Measurements from ENCODE around the gene AKAP4.

The AKAP4 gene, protein sequence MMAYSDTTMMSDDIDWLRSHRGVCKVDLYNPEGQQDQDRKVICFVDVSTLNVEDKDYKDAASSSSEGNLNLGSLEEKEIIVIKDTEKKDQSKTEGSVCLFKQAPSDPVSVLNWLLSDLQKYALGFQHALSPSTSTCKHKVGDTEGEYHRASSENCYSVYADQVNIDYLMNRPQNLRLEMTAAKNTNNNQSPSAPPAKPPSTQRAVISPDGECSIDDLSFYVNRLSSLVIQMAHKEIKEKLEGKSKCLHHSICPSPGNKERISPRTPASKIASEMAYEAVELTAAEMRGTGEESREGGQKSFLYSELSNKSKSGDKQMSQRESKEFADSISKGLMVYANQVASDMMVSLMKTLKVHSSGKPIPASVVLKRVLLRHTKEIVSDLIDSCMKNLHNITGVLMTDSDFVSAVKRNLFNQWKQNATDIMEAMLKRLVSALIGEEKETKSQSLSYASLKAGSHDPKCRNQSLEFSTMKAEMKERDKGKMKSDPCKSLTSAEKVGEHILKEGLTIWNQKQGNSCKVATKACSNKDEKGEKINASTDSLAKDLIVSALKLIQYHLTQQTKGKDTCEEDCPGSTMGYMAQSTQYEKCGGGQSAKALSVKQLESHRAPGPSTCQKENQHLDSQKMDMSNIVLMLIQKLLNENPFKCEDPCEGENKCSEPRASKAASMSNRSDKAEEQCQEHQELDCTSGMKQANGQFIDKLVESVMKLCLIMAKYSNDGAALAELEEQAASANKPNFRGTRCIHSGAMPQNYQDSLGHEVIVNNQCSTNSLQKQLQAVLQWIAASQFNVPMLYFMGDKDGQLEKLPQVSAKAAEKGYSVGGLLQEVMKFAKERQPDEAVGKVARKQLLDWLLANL

DNA sequence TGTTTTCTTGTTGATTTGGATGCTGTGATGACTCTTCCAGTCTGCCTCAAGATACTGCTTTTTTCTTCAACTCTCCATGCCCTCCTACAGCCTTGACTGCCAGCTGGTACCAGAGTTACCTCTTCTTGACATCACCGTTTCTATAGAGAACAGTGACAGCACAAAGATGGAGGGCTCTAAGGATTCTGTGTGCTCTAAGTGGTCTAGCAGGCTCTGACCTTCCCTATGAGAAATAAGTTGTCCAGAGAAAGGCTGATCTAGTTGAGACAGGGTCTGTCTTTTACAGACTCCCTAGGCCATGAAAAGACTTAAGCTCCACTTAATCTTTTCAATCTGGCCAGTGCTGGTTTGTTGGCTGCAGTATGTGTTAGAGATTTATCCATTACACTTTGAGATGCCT, at the start of gene AKAP4:
AKAP4 (minus strand) TSS at position 101 of the 400 bp plus-strand sequence. CDS start 118 bp downstream, outside the sequence.
- no peak for DNase-seq

DNA sequence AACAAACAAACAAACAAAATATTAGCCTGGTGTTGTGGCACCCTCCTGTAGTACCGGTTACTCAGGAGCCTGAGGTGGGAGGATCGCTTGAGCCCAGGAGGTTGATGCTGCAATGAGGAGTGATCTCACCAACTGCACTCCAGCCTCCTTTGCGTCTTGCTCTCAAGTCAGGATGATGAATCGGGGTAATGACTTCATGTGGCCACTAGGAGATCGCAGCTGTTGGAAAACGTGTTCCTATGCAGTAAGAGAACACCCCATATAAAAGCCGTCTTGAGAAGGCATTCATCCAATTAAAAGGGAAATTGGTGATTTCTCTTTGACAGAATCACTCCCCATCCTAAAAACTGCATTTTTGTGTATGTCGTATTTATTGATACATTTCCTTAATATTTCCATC, 10.7 kb upstream of the AKAP4 start:
- DNase-seq: peak; percentile 8

DNA sequence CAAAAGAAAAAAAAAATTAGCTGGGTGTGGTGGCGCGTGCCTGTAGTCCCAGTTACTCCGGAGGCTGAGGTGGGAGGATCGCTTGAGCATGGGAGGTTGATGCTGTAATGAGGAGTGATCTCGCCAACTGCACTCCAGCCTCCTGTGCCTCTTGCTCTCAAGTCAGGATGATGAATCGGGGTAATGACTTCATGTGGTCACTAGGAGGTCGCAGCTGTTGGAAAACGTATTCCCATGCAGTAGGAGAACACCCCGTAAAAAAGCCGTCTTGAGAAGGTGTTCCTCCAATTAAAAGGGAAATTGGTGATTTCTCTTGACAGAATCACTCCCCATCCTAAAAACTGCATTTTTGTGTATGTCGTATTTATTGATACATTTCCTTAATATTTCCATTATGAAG, 5.9 kb upstream of the AKAP4 start:
- DNase-seq: no peak

DNA sequence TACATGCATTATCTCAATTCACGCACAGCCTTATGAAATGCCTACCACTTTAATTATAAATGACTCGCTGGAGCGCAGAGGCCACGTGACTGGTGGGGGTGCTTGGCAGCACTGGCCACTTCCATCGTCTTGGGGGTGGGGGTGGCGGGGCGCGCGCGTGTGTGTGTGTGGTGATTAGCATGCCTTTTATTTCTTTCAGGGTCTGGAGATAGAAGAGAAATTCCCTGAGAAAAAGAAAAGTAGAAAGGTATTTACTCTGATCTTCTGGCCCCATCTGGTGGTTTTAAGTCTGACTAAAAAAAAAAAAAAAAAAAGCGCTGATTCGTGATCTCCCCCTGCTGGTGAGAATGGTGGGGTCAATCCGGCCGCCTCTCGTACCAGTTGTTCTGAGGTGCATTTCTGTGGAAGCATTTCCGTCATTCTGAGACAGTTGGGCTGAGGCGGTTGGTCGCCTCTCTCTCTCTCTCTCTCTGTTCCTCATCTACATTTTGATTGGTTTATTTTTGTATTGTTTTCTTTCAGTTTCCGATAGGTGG, 3.6 kb upstream of the AKAP4 start, which contains the start of gene CCNB3:
CCNB3 (plus strand) TSS at position 402 of the 536 bp plus-strand sequence. CDS start 80,399 bp downstream, outside the sequence.
- DNase-seq: peak; percentile 82

DNA sequence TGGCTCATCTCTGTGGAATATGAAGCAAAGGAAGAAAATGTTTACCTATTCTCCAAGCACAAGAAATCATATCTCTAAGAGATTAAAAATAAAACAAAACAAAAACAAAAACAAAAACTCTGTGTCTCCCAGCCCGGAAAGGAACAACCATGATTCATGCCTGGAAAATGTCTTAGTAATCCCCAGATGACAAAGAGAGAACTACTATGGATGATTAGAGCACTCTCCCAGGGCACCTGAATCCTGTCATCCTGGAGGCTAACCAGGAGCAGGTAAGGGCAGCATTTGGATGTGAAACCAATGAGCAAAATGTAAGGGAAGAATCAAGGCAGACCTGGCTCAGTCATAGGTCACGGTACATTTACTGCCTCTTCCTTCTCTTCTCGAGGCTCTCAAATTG, 1.7 kb upstream of the AKAP4 start:
- DNase-seq: no peak

DNA sequence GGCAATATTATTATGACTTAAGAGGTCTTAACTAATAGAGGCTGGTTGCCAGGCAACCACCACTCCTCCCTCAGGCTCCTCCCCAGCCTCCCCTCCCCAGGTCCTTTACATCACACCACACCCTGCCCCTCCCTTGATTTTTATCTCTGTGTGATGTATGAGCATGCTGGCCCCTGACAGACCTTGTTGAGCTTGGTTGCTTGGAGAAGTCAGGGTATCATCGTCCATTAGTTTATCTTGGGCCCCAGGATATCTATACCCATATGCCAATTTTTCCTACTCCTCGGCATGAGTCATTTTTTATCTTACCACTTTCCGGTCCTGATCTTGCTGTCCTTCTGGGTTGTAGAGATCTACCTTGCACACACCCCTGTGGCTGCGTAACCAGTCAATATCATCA, 2.5 kb downstream of the AKAP4 start:
- DNase-seq: no peak

DNA sequence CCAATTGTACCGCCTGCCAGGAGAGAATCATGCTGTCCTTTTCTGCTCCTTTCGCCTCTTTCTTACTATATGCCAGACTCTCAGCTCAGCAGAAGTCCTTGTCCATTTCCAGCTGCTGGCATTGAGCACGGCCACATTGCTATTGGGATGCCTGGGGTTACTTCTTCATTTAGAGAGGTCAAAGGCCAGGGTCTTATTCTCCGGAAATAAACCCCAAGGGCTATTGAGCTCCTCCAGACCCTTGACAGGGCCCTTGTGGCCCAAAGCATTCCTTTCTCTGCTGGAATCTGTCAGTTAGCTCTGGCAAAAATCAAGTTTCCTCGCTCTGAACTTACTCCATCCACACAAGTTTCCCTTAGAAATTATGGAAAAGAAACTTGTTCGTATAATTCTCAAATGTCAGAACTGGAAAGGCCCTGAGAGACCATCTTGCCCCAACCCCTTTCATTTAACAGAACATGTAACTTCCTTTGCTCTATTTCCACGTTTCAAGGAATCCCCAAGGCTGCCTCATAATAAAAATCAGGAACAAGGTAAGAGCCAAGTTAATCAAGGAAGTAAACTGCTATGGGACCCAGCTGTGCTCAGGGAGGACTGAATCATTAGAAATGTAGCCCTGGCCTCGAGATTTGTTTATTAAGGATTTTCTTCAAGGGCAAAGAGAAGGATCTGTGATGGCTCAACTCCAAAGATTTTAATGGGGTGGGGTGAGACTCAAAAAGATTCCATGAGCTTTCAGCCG, 11.8 kb downstream of the AKAP4 start:
- no peak for DNase-seq

DNA sequence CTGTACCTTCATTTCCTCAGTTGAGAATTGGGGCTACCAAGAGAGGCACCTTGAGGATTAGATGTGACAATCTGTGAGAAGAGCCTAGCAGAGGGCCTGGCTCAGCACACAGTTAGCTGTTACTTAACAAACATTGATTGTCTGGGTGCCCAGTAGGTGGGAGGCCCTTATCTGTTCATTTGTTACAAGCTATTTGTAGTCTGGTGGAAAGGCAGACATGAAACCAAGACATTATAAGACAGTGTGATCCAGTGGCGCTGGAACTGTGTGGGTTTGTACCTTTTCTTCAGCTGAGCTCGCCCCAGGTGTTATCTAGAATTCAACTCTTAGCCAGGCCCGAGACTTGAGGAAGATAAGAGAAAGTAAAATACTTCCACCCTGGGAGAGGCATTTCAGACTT, 16.9 kb downstream of the AKAP4 start:
- no peak for DNase-seq

DNA sequence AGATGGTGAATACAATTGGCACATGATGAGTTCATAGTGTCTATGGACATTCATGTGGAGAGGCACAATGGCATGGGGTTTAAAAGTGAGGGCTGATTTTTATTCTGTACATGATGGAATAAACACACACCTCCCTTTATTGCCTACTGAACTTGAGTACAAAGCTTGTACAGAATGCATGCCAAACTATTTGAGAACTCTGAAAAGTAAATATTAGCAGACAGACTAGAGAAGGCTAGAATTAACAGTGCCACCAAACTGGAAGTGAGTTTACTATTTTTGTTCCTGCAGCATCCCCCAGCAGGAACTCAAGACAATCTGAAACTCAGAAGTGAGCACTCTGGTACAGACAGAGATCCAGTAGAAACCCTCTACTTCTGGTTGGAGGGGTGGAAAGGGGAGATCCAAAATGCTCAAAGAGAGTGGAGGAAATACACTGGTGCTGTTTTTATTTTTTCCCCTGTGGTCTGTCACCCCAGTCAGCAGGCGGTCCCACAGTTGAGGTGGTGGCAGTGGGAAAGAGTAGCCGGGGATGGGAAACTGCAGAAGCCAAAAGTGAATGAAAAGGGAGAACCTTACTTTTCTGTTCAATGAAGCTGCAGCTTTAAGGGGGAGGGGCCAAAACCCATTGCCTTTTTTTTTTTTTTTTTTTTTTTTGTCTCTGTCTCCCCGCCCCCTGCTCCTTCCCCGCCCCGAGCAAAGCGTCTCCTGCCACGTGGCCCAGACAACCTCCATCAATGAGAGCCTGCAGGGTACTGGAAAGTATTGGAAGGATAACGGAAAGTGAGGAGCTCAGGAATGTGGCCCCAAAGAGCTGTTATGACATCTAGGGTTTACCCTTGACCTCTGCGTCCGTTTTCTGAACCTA, 20.5 kb downstream of the AKAP4 start:
- DNase-seq: no peak

DNA sequence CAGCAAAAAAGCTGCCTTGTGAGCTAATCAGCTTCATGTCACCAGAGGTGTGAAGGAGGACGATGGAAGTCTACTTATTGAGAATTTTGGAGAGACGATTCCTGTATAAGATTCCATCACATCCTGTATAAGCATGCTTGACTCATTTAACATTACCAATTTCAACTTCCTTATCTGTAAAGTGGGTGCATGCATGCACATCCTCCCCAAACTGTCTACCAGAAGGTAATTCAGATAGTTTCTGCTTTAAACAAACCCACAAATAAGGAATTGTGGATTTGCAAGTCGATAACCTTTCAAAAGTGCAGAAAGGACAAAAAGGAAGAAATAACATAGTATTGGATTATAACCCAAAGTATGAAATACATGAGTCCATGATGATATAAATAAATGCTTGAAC, 31.1 kb downstream of the AKAP4 start:
- DNase-seq: no peak

DNA sequence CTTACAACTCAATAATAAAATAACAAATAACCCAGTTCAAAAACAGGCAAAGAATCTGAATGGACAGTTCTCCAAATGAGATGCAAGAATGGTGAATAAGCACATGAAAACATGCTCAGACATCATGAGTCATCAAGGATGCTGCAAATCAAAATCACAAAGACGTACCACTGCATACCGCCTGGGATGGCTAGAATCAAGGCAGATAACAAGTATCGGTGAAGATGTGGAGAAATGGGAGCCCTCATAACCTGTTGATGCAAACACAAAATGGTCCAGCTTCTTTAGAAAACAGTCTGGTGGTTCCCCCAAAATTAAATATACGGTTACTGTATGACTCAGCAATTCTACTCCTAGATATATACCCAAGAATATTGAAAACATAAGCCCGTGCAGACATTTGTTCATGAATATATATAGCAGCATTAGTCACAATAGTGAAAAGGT, 32.5 kb downstream of the AKAP4 start:
- peak; percentile 17 for DNase-seq

DNA sequence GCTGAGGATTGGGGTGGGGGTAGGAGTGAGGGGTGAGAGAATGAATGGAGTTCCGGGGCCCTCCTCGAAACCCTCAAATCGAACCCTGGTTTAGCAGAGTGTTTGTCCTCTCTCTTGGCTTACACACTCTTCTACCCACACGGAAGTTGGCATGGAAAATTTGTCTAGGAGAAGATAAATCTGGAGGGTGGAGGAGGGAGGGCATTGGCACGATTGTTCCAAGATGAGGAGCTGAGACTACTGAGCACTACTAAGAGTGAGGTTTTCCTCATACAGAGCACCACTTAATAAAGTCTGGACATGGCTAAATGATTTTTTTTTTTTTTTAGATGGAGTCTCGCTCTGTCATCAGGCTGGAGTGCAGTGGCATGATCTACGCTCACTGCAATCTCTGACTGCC, 33.4 kb downstream of the AKAP4 start:
- no peak for DNase-seq

DNA sequence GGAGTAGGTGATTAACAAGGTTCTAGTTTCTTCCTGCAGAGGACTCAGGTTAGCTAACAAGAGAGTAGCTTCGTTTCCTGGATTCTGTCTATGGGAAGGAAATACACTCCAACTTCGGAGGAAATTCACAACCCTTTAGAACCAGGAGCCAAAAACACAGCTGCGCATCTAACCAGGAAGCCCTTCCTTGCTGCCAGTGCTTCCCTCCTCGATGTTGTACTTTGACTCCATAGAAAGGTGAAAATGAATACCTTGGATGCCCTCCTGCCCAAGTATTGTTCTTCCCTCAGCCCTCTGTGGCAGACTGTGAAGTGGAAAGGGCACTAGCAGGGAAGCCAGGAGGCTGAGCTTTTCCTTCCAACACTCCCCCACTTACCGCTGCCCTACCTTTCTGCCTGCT, 35.1 kb downstream of the AKAP4 start:
- DNase-seq: no peak

DNA sequence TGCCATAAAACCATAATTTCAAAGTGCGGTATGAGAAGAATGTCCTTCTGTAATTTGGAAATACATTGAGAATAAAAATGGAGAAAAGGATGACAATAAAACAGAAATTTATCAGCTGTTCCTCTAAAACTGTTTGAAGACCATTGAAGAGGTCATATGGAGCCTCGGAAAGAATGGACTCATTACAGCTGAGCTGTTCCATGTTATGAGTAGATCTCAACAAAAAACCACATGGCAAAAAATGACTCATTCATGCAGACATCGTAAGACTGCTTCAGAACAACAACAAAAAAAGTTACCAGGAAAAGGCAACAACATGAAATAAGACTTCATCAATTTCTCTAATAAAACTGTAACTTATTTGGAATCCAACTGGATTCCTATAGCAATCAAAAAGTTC, 39.7 kb downstream of the AKAP4 start:
- peak; percentile 28 for DNase-seq

DNA sequence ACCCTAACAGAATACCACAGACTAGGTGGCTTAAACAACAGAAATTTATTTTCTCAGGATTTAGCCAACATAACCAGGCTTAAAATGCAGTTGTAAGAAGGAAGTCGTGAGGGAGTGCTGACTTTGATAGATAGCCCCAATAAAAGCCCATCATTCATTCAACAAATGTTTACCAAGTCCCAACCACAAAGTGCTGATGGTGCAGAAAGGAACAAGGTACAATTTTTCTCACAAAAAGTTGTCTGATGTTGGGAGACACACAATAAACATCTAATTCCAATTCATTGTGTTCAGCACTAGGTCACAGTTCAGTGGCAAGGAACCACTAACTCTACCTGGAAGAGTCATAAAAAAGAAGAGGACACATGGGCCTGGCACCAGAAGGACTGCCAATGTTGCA, 42.2 kb downstream of the AKAP4 start:
- DNase-seq: no peak

DNA sequence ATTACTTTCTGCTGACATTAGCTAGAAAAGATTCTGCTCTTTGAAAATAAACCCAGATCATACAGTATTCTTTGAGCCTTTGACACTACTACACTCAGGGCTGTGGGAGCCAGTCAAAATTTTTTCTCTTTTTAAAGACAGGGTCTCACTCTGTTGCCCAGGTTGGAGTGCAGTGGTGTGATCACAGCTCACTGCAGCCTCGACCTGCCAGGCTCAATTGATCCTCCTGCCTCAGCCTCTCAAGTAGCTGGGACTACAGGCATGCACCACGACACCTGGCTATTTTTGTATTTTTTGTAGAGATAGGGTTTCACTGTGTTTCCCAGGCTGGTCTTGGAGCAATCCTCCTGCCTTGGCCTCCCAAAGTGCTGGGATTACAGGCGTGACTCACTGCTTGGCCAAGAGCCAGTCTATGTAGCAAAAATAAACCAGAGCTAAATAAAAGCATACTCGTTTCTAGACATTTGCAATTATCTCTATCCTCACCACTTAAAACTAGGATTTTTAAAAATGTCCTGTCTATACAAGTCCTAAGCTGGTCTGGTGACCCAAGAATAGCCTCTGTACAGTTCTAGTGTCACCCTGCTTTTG, 43.2 kb downstream of the AKAP4 start:
- no peak for DNase-seq

DNA sequence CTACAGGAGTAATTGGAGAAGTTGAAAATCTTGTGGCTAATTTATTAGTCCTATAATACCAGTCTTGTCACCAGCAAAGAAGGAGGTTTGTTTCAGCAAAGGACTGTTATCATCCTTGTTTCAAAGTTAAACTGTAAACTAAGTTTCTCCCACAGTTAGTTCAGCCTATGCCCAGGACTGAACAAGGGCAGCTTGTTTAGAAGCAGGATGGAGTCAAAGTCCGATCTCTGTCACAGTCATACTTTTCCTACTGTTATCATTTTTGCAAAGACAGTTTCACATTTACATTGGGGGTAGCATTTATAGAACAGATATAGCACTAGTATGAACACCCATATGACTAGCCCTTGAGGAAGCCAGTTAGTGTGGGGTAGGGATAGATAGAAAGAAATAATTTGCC, 46.4 kb downstream of the AKAP4 start:
- DNase-seq: no peak

DNA sequence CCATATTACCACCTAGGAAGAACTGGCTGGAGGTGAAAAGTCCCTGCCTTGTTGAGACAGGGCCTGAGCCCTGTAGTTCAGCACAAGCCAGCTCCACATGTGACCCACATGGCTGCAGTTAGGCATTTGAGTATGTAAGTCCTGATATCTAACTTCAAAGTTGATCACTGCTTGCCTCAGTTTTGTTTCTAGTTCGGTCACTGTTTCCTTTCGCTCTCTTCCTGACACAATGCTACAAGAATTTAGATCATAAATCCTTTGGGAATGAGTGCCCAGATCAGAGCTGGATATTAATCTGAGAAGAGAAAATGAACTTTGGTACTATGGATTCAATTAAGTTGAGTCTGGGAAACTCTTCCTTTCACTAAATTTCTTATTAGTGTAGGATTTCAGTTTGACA, 48.4 kb downstream of the AKAP4 start:
- no peak for DNase-seq

DNA sequence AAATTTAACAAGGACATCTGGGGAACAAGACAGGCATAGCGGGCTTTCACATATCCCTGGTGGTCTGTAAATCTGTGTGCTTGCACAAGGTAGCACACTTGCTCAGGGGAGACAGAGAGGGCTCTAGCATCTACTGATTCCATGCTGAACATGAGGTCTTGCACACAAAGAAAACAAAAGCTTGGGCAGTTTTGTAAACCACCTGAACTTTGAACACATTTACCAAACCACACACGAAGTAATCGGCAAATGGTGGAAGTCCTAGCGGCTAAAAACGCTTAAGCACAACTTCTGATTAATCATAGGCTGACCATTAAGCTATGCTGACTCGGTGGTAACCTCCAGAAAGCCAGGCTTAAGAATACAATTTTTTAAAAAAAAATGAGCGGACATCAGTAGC, 52.8 kb downstream of the AKAP4 start:
- no peak for DNase-seq
